ENCODE data around the gene RCVRN. TPM values are rescaled to one million over a fixed set of nuclear protein-coding genes. Genes with fewer than 3 reads are reported as not detected.

RCVRN gene
- total RNA-seq, 1 donor from 2014 or later: 0.70 TPM

DNA sequence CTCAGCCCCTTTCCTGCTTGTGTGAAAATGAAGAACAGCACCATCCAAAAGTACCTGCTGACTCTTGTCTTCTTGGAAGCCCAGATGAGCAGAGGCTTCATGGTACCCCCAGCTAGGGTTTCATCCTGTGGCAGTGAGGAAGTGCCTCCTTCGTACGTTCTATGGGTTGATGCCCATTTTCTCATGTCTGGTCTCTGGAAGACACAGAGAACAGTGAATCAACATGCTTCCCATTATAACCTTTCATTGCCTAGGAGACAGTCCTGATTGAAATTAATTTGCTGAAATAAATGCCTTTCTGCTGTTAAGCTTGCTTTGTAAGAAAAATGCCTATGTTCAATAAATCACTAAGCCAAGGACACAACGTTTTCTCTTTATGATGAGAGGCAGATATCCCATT is 36.5 kb downstream of the RCVRN start:
- no peak for DNase-seq (ENCODE audit: low spot score)
- intact Hi-C loops (cut with DNase I): no loop called here

DNA sequence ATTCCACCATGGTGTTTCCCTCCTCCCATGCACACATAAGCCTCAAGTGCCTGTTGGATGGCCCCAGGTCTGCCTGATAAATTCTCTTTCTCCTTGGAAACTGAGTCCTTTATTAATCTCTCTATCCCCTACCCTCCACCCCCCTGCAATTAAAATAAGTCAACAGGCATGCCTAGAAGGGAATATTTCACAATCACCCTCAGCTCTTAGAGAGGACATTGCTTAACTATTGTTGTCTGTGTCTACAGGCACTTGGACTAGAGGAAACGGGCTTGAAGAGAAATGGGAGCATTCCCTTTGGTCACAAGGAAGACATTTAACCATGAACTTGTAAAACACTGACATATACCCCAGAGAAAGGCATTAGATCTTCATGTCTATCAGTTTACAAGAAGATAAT is 39.5 kb downstream of the RCVRN start:
- intact Hi-C loops (cut with DNase I): no loop called here
- no peak for DNase-seq (ENCODE audit: low spot score)

GRCh38 chr17:9862949-9863348 is 42.1 kb downstream of the RCVRN start:
- DNase-seq (ENCODE audit: low spot score): no peak
- intact Hi-C loops (cut with DNase I): no loop called here

- intact Hi-C loops (cut with DNase I): no loop called here
- no peak for DNase-seq (ENCODE audit: low spot score)
These were observed 42.9 kb downstream of the RCVRN start for GRCh38 chr17:9862220-9862619.

- DNase-seq (ENCODE audit: low spot score): no peak
- intact Hi-C loops (cut with DNase I): no loop called here
These were observed 44.2 kb downstream of the RCVRN start for GRCh38 chr17:9860851-9861250.

DNA sequence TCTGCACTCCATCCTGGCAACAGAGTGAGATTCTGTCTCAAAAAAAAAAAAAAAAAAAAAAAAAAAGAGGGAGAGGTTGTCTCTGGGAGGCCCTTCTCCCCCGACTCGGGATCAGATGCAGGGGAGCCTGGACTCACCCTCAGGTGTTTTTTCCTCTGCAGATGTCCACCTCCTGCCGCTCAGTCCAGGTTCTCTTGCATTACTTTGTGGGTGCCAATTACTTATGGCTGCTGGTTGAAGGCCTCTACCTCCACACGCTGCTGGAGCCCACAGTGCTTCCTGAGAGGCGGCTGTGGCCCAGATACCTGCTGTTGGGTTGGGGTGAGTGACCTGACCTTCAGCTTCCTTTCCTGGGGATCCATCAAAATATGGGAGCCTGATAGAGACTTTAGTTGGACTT is 45.3 kb downstream of the RCVRN start:
- intact Hi-C loops (cut with DNase I): no loop called here
- DNase-seq (ENCODE audit: low spot score): no peak

GRCh38 chr17:9855036-9855435 is 50.0 kb downstream of the RCVRN start:
- intact Hi-C loops (cut with DNase I): no loop called here
- DNase-seq (ENCODE audit: low spot score): no peak

- no peak for DNase-seq (ENCODE audit: low spot score)
- intact Hi-C loops (cut with DNase I): no loop called here
These were observed 50.8 kb downstream of the RCVRN start for GRCh38 chr17:9854255-9854654.

DNA sequence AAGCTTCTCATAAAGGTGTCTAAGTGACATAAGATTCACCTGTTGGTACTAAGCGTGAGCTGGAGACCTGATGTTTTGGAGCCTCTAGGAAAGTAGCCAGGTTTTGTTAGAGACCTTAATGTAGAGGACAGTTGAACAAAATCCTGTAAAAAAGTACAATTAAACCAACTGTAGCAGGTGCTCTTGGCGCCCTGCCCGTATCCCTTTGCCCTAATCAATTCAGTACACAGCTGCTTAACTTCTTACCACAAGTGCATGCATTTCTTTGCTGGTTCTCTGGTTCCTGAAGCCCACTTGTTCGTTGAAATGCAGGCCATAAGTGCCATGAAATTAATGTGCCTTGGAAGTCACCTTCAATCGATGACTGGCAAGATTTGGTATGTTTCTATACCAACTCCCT is 54.9 kb downstream of the RCVRN start:
- intact Hi-C loops (cut with DNase I): no loop called here
- DNase-seq (ENCODE audit: low spot score): no peak

Other genes with a start within 250 kb of the RCVRN start
- 0.89 TPM for gene DHRS7C, start 113.7 kb downstream of the RCVRN start, total RNA-seq
- gene GSG1L2, start 83.2 kb downstream of the RCVRN start, total RNA-seq: not detected
- 0.05 TPM for gene GLP2R, start 79.3 kb downstream of the RCVRN start, total RNA-seq